HepG2 (cell line): Measurements from ENCODE around the gene GLOD4. TPM values are rescaled to one million over a fixed set of nuclear protein-coding genes. Genes with fewer than 3 reads are reported as not detected.

Experiments used
- FOXA1 ChIP-seq, 2 experiments: fragments of 450-650 bp in 1 of 2; sonication (generic) in 1 of 2; formaldehyde crosslinking in 1 of 2; IDR thresholded peaks; 2 replicates each; pipeline versions ENCODE4 v1.4.0 to v1.6.1; 2016 to 2020; ENCODE audit warnings: missing genetic modification reagents in 1 of 2
- LRRFIP1 ChIP-seq: sonication (generic); formaldehyde crosslinking; conservative IDR thresholded peaks from 2 replicates; pipeline ENCODE4 v1.4.0; 2020; ENCODE audit warnings: missing genetic modification reagents
- MXI1 ChIP-seq: IDR thresholded peaks from 3 replicates; pipeline ENCODE4 v1.6.1; 2012; ENCODE audit warnings: low read depth, low read length, inconsistent platforms, borderline replicate concordance
- MYC ChIP-seq: sonication (generic); formaldehyde crosslinking; IDR thresholded peaks from 2 replicates; pipeline ENCODE4 v1.9.0; 2021; ENCODE audit warnings: missing genetic modification reagents, borderline replicate concordance
- NR2C2 ChIP-seq: sonication (generic); formaldehyde crosslinking; IDR thresholded peaks from 2 replicates; pipeline ENCODE4 v1.4.0; 2020; ENCODE audit warnings: missing genetic modification reagents, mild to moderate bottlenecking, moderate library complexity, borderline replicate concordance
- PAXIP1 ChIP-seq: sonication (generic); formaldehyde crosslinking; conservative IDR thresholded peaks from 2 replicates; pipeline ENCODE4 v1.4.0; 2020; ENCODE audit warnings: mild to moderate bottlenecking, missing genetic modification reagents, moderate library complexity
- TARDBP ChIP-seq: sonication (generic); formaldehyde crosslinking; IDR thresholded peaks from 2 replicates; pipeline ENCODE4 v1.8.0; 2022; ENCODE audit warnings: mild to moderate bottlenecking, missing genetic modification reagents
- TFDP2 ChIP-seq: sonication (generic); formaldehyde crosslinking; IDR thresholded peaks from 2 replicates; pipeline ENCODE4 v1.4.0; 2020; ENCODE audit warnings: missing genetic modification reagents
- ZBED4 ChIP-seq: sonication (generic); formaldehyde crosslinking; IDR thresholded peaks from 2 replicates; pipeline ENCODE4 v1.4.0; 2020; ENCODE audit warnings: missing genetic modification reagents, borderline replicate concordance
- ZNF263 ChIP-seq: sonication (generic); formaldehyde crosslinking; IDR thresholded peaks from 2 replicates; pipeline ENCODE4 v1.4.0; 2020; ENCODE audit warnings: missing genetic modification reagents
- ZNF501 ChIP-seq: sonication (generic); formaldehyde crosslinking; IDR thresholded peaks from 2 replicates; pipeline ENCODE4 v1.5.1; 2020; ENCODE audit warnings: mild to moderate bottlenecking, moderate library complexity, missing genetic modification reagents
- ZNF687 ChIP-seq: sonication (generic); formaldehyde crosslinking; IDR thresholded peaks from 2 replicates; pipeline ENCODE4 v1.5.1; 2020; ENCODE audit warnings: mild to moderate bottlenecking, missing genetic modification reagents, moderate library complexity
- polyA plus RNA-seq, 8 experiments: library from polyadenylated mRNA; depleted of rRNA in 3 of 8; stranded (reverse) in 7 of 8; unstranded in 1 of 8; fragments of >200 nt; fragmentation: Illumina TruSeq in 4 of 8; extraction: Trizol in 4 of 8; gene quantifications; 2 replicates each; pipeline versions ENCODE4 v1.2.1 to v1.2.3, GENCODE V29; 2011 to 2016; ENCODE audit warnings: low read depth in 4 of 8, missing spikeins in 1 of 8, mixed read lengths in 1 of 8; ENCODE audit not compliant: insufficient read depth in 1 of 8
- total RNA-seq, 5 experiments: library from RNA; depleted of rRNA; stranded (reverse); fragments of >200 nt; fragmentation: Illumina TruSeq; extraction: Trizol; gene quantifications; 2 replicates each; pipeline ENCODE4 v1.2.3, GENCODE V29; 2016; ENCODE audit warnings: low read depth in 1 of 5

Gene GLOD4
- total and polyA plus RNA-seq, 2 of the 13 experiments (the other 11 are each of a cell fraction or from before 2014, with no cell fraction given): 53.7 to 87.8 TPM

GRCh38 chr17:744937-745336 is 37.1 kb downstream of the GLOD4 start (continued):
- peak; percentile 80 for TF ChIP-seq ZNF687 (CRISPR knock-in tag)
- TF ChIP-seq FOXA1 (IDR thresholded peaks at IDR 0.05): no peak
- TF ChIP-seq FOXA1 (CRISPR knock-in tag; IDR thresholded peaks at IDR 0.05): peak; percentile 35; the same call in 1 of the 2 replicates
- TF ChIP-seq ZBED4 (CRISPR knock-in tag): peak; percentile 66; the same call in 1 of the 2 replicates
- peak; percentile 26; the same call in 1 of the 2 replicates for TF ChIP-seq ZNF501 (CRISPR knock-in tag)
- TF ChIP-seq TARDBP (CRISPR knock-in tag): 0 out of 2 replicates have a peak, but pooled peaks have one; percentile 42
- TF ChIP-seq MXI1: peak; percentile 42; the same call in 1 of the 3 replicates
- TF ChIP-seq TFDP2: 0 out of 2 replicates have a peak, but pooled peaks have one; percentile 21
- TF ChIP-seq PAXIP1: peak; percentile 47; the same call in 1 of the 2 replicates
- peak; percentile 59; the same call in 1 of the 2 replicates for TF ChIP-seq MYC (CRISPR knock-in tag)
- TF ChIP-seq LRRFIP1 (CRISPR knock-in tag): no peak
- 0 out of 2 replicates have a peak, but pooled peaks have one; percentile 20 for TF ChIP-seq NR2C2
- TF ChIP-seq ZNF263 (CRISPR knock-in tag): peak; percentile 46; the same call in 1 of the 2 replicates
